Sigmoid colon (tissue), 4 donors: ENCODE results near the gene PCSK2.

ENCODE experiments used
- EP300 ChIP-seq, 4 donors: sonication (generic); formaldehyde crosslinking; IDR thresholded peaks; one replicate each; pipeline ENCODE4 v1.6.1; 2017; ENCODE audit warnings: antibody characterized with exemption in 4 of 4
- TF ChIP-seq, protein P1 (sequence below), 4 experiments: fragments of 450-650 bp in 3 of 4; fragments of 200-600 bp in 1 of 4; IDR thresholded peaks; one replicate each; pipeline ENCODE4 v1.5.1; 2016 to 2019; ENCODE audit warnings: antibody characterized with exemption in 4 of 4, mild to moderate bottlenecking in 3 of 4, moderate library complexity in 2 of 4

DNA sequence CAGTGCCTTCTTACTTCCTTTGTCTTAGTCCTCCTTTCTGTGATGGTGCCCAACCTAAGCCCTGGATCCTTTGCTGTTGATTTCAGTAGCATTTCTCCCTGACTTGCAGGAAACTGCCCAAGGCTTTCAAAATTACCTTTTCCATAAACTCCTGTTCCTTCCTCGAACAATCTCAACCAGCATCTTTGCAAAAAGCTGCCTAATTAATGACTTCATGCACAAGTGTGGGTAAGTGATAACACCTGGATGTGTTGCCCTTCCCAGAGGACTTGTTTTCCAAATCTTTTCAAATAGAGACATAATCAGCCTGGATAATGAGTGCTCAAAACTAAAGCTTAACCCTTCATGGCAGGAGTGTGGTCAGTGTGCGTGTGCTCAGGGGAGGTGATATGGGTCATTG is 118.0 kb downstream of the PCSK2 start:
- TF ChIP-seq EP300 (IDR thresholded peaks at IDR 0.05): no peak
- TF ChIP-seq, protein P1, sequence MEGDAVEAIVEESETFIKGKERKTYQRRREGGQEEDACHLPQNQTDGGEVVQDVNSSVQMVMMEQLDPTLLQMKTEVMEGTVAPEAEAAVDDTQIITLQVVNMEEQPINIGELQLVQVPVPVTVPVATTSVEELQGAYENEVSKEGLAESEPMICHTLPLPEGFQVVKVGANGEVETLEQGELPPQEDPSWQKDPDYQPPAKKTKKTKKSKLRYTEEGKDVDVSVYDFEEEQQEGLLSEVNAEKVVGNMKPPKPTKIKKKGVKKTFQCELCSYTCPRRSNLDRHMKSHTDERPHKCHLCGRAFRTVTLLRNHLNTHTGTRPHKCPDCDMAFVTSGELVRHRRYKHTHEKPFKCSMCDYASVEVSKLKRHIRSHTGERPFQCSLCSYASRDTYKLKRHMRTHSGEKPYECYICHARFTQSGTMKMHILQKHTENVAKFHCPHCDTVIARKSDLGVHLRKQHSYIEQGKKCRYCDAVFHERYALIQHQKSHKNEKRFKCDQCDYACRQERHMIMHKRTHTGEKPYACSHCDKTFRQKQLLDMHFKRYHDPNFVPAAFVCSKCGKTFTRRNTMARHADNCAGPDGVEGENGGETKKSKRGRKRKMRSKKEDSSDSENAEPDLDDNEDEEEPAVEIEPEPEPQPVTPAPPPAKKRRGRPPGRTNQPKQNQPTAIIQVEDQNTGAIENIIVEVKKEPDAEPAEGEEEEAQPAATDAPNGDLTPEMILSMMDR (IDR thresholded peaks at IDR 0.05): no peak
